WERI-Rb-1 (cell line): Measurements from ENCODE around the gene ZNF8.
A peak's percentile ranks its signal among the peaks of the same experiment; 100 is the strongest.

Experiments
- DNase-seq: peaks from one replicate; pipeline ENCODE4 v3.0.0-alpha.2; 2020
- H3K27ac ChIP-seq: fragments of 250-450 bp; sonication (Bioruptor Pico); 2 replicates; pipeline ENCODE4 v1.5.1; 2020; ENCODE audit warnings: mild to moderate bottlenecking, moderate library complexity
- H3K27me3 ChIP-seq: fragments of 250-450 bp; sonication (Bioruptor Pico); 2 replicates; pipeline ENCODE4 v1.5.1; 2021; ENCODE audit warnings: mild to moderate bottlenecking, low read depth, moderate library complexity; ENCODE audit not compliant: insufficient read depth, severe bottlenecking
- H3K36me3 ChIP-seq: fragments of 250-450 bp; sonication (Bioruptor Pico); 2 replicates; pipeline ENCODE4 v1.5.1; 2020; ENCODE audit warnings: mild to moderate bottlenecking, moderate library complexity
- H3K4me3 ChIP-seq: 2 replicates; pipeline ENCODE4 v1.5.1; 2011; ENCODE audit warnings: low read depth, mild to moderate bottlenecking, control low read depth, low read length
- H3K9me3 ChIP-seq: fragments of 250-450 bp; sonication (Bioruptor Pico); 2 replicates; pipeline ENCODE4 v1.5.1; 2021; ENCODE audit warnings: mild to moderate bottlenecking, moderate library complexity; ENCODE audit not compliant: severe bottlenecking
- CTCF ChIP-seq: IDR thresholded peaks from 2 replicates; pipeline ENCODE4 v1.5.1; 2011; ENCODE audit warnings: low read depth, mild to moderate bottlenecking, control low read depth, inconsistent platforms, low read length

ZNF8 gene

GRCh38 chr19:58279925-58280316, 1.2 kb downstream of the ZNF8 start:
- DNase-seq, result no peak
- Histone ChIP-seq H3K9me3 (no peaks in the 10 kb centered on the region), H3K36me3 (peaks cover 58% of the 10 kb centered on the region), H3K27me3 (no peaks in the 10 kb centered on the region), H3K27ac (peak overlapping the region; percentile 96), H3K4me3 (peak overlapping the region; percentile 94)
- TF ChIP-seq CTCF, result no peak

- TF ChIP-seq CTCF, result no peak
- Histone ChIP-seq H3K4me3 (no peak overlapping the region), H3K27me3 (no peaks in the 10 kb centered on the region), H3K27ac (no peak overlapping the region), H3K36me3 (peaks cover 83% of the 10 kb centered on the region), H3K9me3 (no peaks in the 10 kb centered on the region)
- no peak for DNase-seq
Measured at GRCh38 chr19:58284199-58284598, 5.4 kb downstream of the ZNF8 start.

- Histone ChIP-seq H3K27me3 (no peaks in the 10 kb centered on the region), H3K9me3 (no peaks in the 10 kb centered on the region), H3K27ac (no peak overlapping the region), H3K4me3 (no peak overlapping the region), H3K36me3 (peaks cover 93% of the 10 kb centered on the region)
- no peak for TF ChIP-seq CTCF
- no peak for DNase-seq
Measured at GRCh38 chr19:58291943-58292342, 13.2 kb downstream of the ZNF8 start.

GRCh38 chr19:58294743-58295374, 16.1 kb downstream of the ZNF8 start:
- TF ChIP-seq CTCF, result no peak
- H3K36me3 ChIP-seq, result peaks cover 92% of the 10 kb centered on the region
- H3K27me3 ChIP-seq, result no peaks in the 10 kb centered on the region
- DNase-seq, result no peak
- H3K27ac ChIP-seq, result no peak overlapping the region
- H3K9me3 ChIP-seq, result no peaks in the 10 kb centered on the region
- no peak overlapping the region for H3K4me3 ChIP-seq

- DNase-seq, result no peak
- peaks cover 94% of the 10 kb centered on the region for H3K36me3 ChIP-seq
- H3K4me3 ChIP-seq, result no peak overlapping the region
- no peaks in the 10 kb centered on the region for H3K9me3 ChIP-seq
- TF ChIP-seq CTCF, result no peak
- H3K27ac ChIP-seq, result no peak overlapping the region
- H3K27me3 ChIP-seq, result no peaks in the 10 kb centered on the region
Measured at GRCh38 chr19:58296104-58296503, 17.3 kb downstream of the ZNF8 start.

GRCh38 chr19:58300620-58301019, 21.9 kb downstream of the ZNF8 start:
- H3K27ac ChIP-seq, result no peak overlapping the region
- no peak overlapping the region for H3K4me3 ChIP-seq
- H3K9me3 ChIP-seq, result no peaks in the 10 kb centered on the region
- peaks cover 67% of the 10 kb centered on the region for H3K36me3 ChIP-seq
- no peaks in the 10 kb centered on the region for H3K27me3 ChIP-seq
- TF ChIP-seq CTCF, result no peak
- DNase-seq, result no peak
